ENCODE data around the gene MIEF1.

MIEF1 gene

DNA sequence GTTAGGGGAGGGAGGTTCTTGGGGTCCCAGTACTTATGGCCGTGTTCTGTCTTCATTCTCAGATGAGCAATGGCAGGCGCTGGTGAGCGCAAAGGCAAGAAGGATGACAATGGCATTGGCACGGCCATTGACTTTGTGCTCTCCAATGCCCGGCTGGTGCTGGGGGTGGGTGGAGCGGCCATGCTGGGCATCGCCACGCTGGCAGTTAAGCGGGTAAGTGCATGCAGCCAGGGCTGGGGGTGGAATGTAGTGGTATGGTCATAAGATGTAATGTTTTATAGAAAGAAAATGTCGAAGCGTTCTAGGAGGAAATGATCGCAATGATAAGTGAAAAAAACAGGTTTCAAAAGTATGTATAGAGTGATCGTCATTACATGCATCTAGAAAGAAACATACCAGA lies 9.1 kb downstream of the MIEF1 start:
- peaks cover 66 to 100% of the 10 kb centered on the region in 2 experiments for H3K36me3 ChIP-seq (ENCODE audit: control insufficient read depth in 2 of 2, insufficient read depth in 1 of 2, low read length in 2 of 2)
- no peaks in the 10 kb centered on the region for H3K4me1 ChIP-seq (ENCODE audit: control insufficient read depth, insufficient read depth, low read length)
- no peaks in the 10 kb centered on the region for H3K9me3 ChIP-seq (ENCODE audit: control insufficient read depth, insufficient read depth, low read depth, low read length)
- ChIA-PET POLR2A (interaction anchor here (0.9 to 3.4 kb wide), 2 partner anchors 9 kb away, joined by 3 to 20 read pairs (median 6); partner anchors contain the start of genes ATF4 and MIEF1), CTCF (interaction anchor here (0.7 to 2.3 kb wide), 5 partner anchors 8 to 18 kb away, joined by 4 to 13 read pairs (median 5); no protein-coding TSS in a partner anchor)
- no peak overlapping the region for H3K27ac ChIP-seq (ENCODE audit: extremely low read depth, low read depth, low read length)
- TF ChIP-seq ZNF623 (tag by site-specific recombination; IDR thresholded peaks at IDR 0.05) (no peak), ZEB2 (tag by site-specific recombination; IDR thresholded peaks at IDR 0.05) (no peak), GLI2 (tag by site-specific recombination; IDR thresholded peaks at IDR 0.05; ENCODE audit: borderline replicate concordance, low read depth) (no peak), ZNF324 (tag by site-specific recombination; IDR thresholded peaks at IDR 0.05) (no peak), ZNF24 (tag by site-specific recombination; IDR thresholded peaks at IDR 0.05) (no peak), ZNF302 (tag by site-specific recombination; IDR thresholded peaks at IDR 0.05; ENCODE audit: low read depth) (no peak), KLF1 (tag by site-specific recombination; IDR thresholded peaks at IDR 0.05) (no peak)
- TF ChIP-seq, protein P1, sequence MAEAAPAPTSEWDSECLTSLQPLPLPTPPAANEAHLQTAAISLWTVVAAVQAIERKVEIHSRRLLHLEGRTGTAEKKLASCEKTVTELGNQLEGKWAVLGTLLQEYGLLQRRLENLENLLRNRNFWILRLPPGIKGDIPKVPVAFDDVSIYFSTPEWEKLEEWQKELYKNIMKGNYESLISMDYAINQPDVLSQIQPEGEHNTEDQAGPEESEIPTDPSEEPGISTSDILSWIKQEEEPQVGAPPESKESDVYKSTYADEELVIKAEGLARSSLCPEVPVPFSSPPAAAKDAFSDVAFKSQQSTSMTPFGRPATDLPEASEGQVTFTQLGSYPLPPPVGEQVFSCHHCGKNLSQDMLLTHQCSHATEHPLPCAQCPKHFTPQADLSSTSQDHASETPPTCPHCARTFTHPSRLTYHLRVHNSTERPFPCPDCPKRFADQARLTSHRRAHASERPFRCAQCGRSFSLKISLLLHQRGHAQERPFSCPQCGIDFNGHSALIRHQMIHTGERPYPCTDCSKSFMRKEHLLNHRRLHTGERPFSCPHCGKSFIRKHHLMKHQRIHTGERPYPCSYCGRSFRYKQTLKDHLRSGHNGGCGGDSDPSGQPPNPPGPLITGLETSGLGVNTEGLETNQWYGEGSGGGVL (tag by site-specific recombination; IDR thresholded peaks at IDR 0.05), result no peak
- TF ChIP-seq, protein P2, sequence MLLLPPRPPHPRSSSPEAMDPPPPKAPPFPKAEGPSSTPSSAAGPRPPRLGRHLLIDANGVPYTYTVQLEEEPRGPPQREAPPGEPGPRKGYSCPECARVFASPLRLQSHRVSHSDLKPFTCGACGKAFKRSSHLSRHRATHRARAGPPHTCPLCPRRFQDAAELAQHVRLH (tag by site-specific recombination; IDR thresholded peaks at IDR 0.05), result no peak
- H3K4me3 ChIP-seq (ENCODE audit: low read depth, low read length), result no peak overlapping the region

DNA sequence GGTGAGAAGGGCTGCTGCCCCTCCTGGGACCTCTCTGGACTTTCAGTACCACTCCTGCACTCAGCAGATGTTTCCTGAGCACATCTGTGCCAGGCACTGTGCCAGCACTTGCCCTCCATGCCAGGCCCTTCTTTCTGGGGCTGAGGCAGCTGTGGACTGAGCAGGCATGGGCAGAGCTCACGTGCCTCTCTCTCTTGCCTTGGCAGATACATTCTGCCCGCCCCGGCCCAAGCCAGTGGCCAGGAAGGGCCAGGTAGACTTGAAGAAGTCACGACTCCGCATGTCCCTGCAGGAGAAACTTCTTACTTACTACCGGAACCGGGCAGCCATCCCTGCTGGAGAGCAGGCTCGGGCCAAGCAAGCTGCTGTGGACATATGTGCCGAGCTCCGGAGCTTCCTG lies 9.9 kb downstream of the MIEF1 start:
- Histone ChIP-seq H3K27ac (ENCODE audit: extremely low read depth, low read depth, low read length) (no peak overlapping the region), H3K4me1 (ENCODE audit: control insufficient read depth, insufficient read depth, low read length) (no peaks in the 10 kb centered on the region), H3K4me3 (ENCODE audit: low read depth, low read length) (no peak overlapping the region), H3K36me3 (ENCODE audit: control insufficient read depth in 2 of 2, insufficient read depth in 1 of 2, low read length in 2 of 2) (peaks cover 64 to 98% of the 10 kb centered on the region in 2 experiments), H3K9me3 (ENCODE audit: control insufficient read depth, insufficient read depth, low read depth, low read length) (no peaks in the 10 kb centered on the region)
- TF ChIP-seq WT1 (tag by site-specific recombination; IDR thresholded peaks at IDR 0.05) (no peak), ZNF292 (tag by site-specific recombination; IDR thresholded peaks at IDR 0.05; ENCODE audit: borderline replicate concordance, low read depth) (no peak), ZNF521 (tag by site-specific recombination; IDR thresholded peaks at IDR 0.05) (no peak), EGR2 (tag by site-specific recombination; IDR thresholded peaks at IDR 0.05; ENCODE audit: low read depth) (no peak), ZNF776 (tag by site-specific recombination; IDR thresholded peaks at IDR 0.05; ENCODE audit: borderline replicate concordance) (no peak), ZNF169 (tag by site-specific recombination; IDR thresholded peaks at IDR 0.05) (no peak), KLF9 (tag by site-specific recombination; IDR thresholded peaks at IDR 0.05; ENCODE audit: low read depth) (no peak)
- TF ChIP-seq, protein P3, sequence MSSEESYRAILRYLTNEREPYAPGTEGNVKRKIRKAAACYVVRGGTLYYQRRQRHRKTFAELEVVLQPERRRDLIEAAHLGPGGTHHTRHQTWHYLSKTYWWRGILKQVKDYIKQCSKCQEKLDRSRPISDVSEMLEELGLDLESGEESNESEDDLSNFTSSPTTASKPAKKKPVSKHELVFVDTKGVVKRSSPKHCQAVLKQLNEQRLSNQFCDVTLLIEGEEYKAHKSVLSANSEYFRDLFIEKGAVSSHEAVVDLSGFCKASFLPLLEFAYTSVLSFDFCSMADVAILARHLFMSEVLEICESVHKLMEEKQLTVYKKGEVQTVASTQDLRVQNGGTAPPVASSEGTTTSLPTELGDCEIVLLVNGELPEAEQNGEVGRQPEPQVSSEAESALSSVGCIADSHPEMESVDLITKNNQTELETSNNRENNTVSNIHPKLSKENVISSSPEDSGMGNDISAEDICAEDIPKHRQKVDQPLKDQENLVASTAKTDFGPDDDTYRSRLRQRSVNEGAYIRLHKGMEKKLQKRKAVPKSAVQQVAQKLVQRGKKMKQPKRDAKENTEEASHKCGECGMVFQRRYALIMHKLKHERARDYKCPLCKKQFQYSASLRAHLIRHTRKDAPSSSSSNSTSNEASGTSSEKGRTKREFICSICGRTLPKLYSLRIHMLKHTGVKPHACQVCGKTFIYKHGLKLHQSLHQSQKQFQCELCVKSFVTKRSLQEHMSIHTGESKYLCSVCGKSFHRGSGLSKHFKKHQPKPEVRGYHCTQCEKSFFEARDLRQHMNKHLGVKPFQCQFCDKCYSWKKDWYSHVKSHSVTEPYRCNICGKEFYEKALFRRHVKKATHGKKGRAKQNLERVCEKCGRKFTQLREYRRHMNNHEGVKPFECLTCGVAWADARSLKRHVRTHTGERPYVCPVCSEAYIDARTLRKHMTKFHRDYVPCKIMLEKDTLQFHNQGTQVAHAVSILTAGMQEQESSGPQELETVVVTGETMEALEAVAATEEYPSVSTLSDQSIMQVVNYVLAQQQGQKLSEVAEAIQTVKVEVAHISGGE (tag by site-specific recombination; conservative IDR thresholded peaks at IDR 0.05; ENCODE audit: low read depth), result no peak
- ChIA-PET POLR2A (interaction anchor here (0.7 to 3.4 kb wide), 4 partner anchors 8 to 11 kb away, joined by 4 to 20 read pairs (median 6); partner anchors contain the start of genes ATF4 and MIEF1), CTCF (interaction anchor here (0.6 to 1.7 kb wide), 6 partner anchors 16 to 30 kb away, joined by 3 to 7 read pairs (median 4); no protein-coding TSS in a partner anchor)

Measured in HEK293 (cell line).